HG03432 (cell line): ENCODE results near the gene CRKL.
A peak's percentile ranks its signal among the peaks of the same experiment; 100 is the strongest.

Source experiments
- ATAC-seq: cut with Tn5 transposase; IDR thresholded peaks from one replicate; pipeline ENCODE4 v1.9.1; 2021; ENCODE audit warnings: mild to moderate bottlenecking, moderate library complexity; ENCODE audit not compliant: unreplicated experiment

The CRKL gene

GRCh38 chr22:20979243-20979809 lies 62.1 kb downstream of the CRKL start:
- no peak for ATAC-seq

- ATAC-seq = no peak
Observed at GRCh38 chr22:20979940-20980453, 62.8 kb downstream of the CRKL start.

- ATAC-seq = no peak
Observed at GRCh38 chr22:20980523-20980922, 63.3 kb downstream of the CRKL start.

GRCh38 chr22:20980938-20981722 lies 63.9 kb downstream of the CRKL start:
- no peak for ATAC-seq

- ATAC-seq = peak; percentile 88
Observed at GRCh38 chr22:20981787-20982562, 64.8 kb downstream of the CRKL start, which contains the start of gene LZTR1. LZTR1 (plus strand) TSS chr22:20982297; CDS start chr22:20982372, 75 bp downstream.

- peak; percentile 23 for ATAC-seq
Observed at GRCh38 chr22:20982563-20982882, 65.3 kb downstream of the CRKL start.

- ATAC-seq = no peak
Observed at GRCh38 chr22:20983081-20983771, 66.0 kb downstream of the CRKL start.

- ATAC-seq = no peak
Observed at GRCh38 chr22:20985720-20986119, 68.5 kb downstream of the CRKL start.

- ATAC-seq = no peak
Observed at GRCh38 chr22:20986365-20986764, 69.2 kb downstream of the CRKL start.

GRCh38 chr22:20987375-20987774 lies 70.2 kb downstream of the CRKL start:
- no peak for ATAC-seq

GRCh38 chr22:20988573-20989322 lies 71.5 kb downstream of the CRKL start:
- ATAC-seq = no peak

GRCh38 chr22:20989323-20990138 lies 72.3 kb downstream of the CRKL start:
- ATAC-seq = no peak

- ATAC-seq = no peak
Observed at GRCh38 chr22:20990184-20991180, 73.3 kb downstream of the CRKL start.

- no peak for ATAC-seq
Observed at GRCh38 chr22:20991252-20992055, 74.2 kb downstream of the CRKL start.

GRCh38 chr22:20992056-20992442 lies 74.8 kb downstream of the CRKL start:
- no peak for ATAC-seq

- no peak for ATAC-seq
Observed at GRCh38 chr22:20992456-20993303, 75.5 kb downstream of the CRKL start.
